Keratinocyte (primary cell): ENCODE measurements around the gene RAC2. TPM values are rescaled to one million over a fixed set of nuclear protein-coding genes. Genes with fewer than 3 reads are reported as not detected.

Experiments used
- DNase-seq: peaks from one replicate; pipeline ENCODE4 v3.0.0-alpha.2; 2011; ENCODE audit warnings: low read depth, missing footprints, low spot score
- FAIRE-seq: peaks from 2 replicates; lab custom pipeline; 2011; peaks lifted over from hg19 to GRCh38; lab: Jason Lieb, UNC
- H2AFZ ChIP-seq: 2 replicates; pipeline ENCODE4 v1.6.0; 2012; ENCODE audit warnings: low read length, control low read depth, inconsistent platforms; ENCODE audit not compliant: control insufficient read depth
- H3K27ac ChIP-seq: 2 replicates; pipeline ENCODE4 v1.5.1; 2011; ENCODE audit warnings: low read length; ENCODE audit not compliant: control insufficient read depth, insufficient read depth
- H3K27me3 ChIP-seq: 3 replicates; pipeline ENCODE4 v1.6.0; 2011; ENCODE audit warnings: low read length; ENCODE audit not compliant: control insufficient read depth, insufficient read depth; ENCODE audit errors: extremely low read depth
- H3K36me3 ChIP-seq, 2 experiments: 2 replicates in 1 of 2; 3 replicates in 1 of 2; pipeline ENCODE4 v1.5.1; 2011; ENCODE audit warnings: low read length in 2 of 2, mild to moderate bottlenecking in 1 of 2; ENCODE audit not compliant: control insufficient read depth in 2 of 2, insufficient read depth in 2 of 2; ENCODE audit errors: extremely low read depth in 1 of 2
- H3K4me1 ChIP-seq: 3 replicates; pipeline ENCODE4 v1.5.1; 2011; ENCODE audit warnings: low read length; ENCODE audit not compliant: control insufficient read depth, insufficient read depth; ENCODE audit errors: extremely low read depth
- H3K4me2 ChIP-seq: 3 replicates; pipeline ENCODE4 v1.6.0; 2011; ENCODE audit warnings: low read depth, low read length; ENCODE audit not compliant: control insufficient read depth, insufficient read depth; ENCODE audit errors: extremely low read depth
- H3K4me3 ChIP-seq, 3 experiments: fragments of 200-600 bp in 1 of 3; sonication (generic) in 1 of 3; 2 replicates in 2 of 3; 3 replicates in 1 of 3; pipeline ENCODE4 v1.5.1; 2011 to 2016; ENCODE audit warnings: low read length in 3 of 3, mild to moderate bottlenecking in 3 of 3, control low read depth in 2 of 3, inconsistent platforms in 1 of 3, low read depth in 1 of 3, mixed read lengths in 1 of 3, mixed run types in 1 of 3, moderate library complexity in 1 of 3; ENCODE audit not compliant: control insufficient read depth in 2 of 3, insufficient read depth in 2 of 3; ENCODE audit errors: extremely low read depth in 1 of 3
- H3K79me2 ChIP-seq: 2 replicates; pipeline ENCODE4 v1.6.0; 2012; ENCODE audit warnings: low read length; ENCODE audit not compliant: control insufficient read depth, insufficient read depth
- H3K9ac ChIP-seq: 3 replicates; pipeline ENCODE4 v1.6.0; 2011; ENCODE audit warnings: low read length; ENCODE audit not compliant: control insufficient read depth, insufficient read depth; ENCODE audit errors: extremely low read depth
- H3K9me1 ChIP-seq: 3 replicates; pipeline ENCODE4 v1.6.0; 2011; ENCODE audit warnings: low read length; ENCODE audit not compliant: control insufficient read depth, insufficient read depth; ENCODE audit errors: extremely low read depth
- H3K9me3 ChIP-seq: 2 replicates; pipeline ENCODE4 v1.5.1; 2012; ENCODE audit warnings: low read depth, low read length; ENCODE audit not compliant: control insufficient read depth
- H4K20me1 ChIP-seq: 3 replicates; pipeline ENCODE4 v1.6.0; 2011; ENCODE audit warnings: low read length; ENCODE audit not compliant: control insufficient read depth, insufficient read depth; ENCODE audit errors: extremely low read depth
- EZH2 ChIP-seq: IDR thresholded peaks from one replicate; pipeline ENCODE4 v1.6.1; 2012; ENCODE audit warnings: inconsistent platforms, mild to moderate bottlenecking, low read length, moderate library complexity
- dilution Hi-C: fragments of 300-500 bp; cut with MboI; formaldehyde crosslinking; loops from one replicate; pipeline ENCODE4 v1.7.0; 2020; ENCODE audit warnings: low sequenced_read_pairs; ENCODE audit not compliant: extremely low pct_ligation_motif_present
- polyA plus RNA-seq, 5 experiments: library from polyadenylated mRNA; depleted of rRNA in 3 of 5; stranded (reverse) in 3 of 5; stranded (forward) in 1 of 5; unstranded in 1 of 5; fragments of >200 nt; gene quantifications; 1 replicate in 1 of 5; 2 replicates in 3 of 5; 3 replicates in 1 of 5; pipeline versions ENCODE4 v1.2.1 to v1.2.3, GENCODE V29; 2011 to 2012; ENCODE audit warnings: missing spikeins in 2 of 5, low read depth in 1 of 5, low replicate concordance in 1 of 5
- TF ChIP-seq, protein P1 (sequence below), 3 experiments: IDR thresholded peaks in 1 of 3; conservative IDR thresholded peaks in 1 of 3; optimal IDR thresholded peaks in 1 of 3; 2 replicates in 2 of 3; 3 replicates in 1 of 3; pipeline versions ENCODE3 to v1.5.1; 2011; ENCODE audit warnings: low read length in 3 of 3, mild to moderate bottlenecking in 3 of 3, moderate library complexity in 2 of 3, control low read depth in 1 of 3, inconsistent platforms in 1 of 3; ENCODE audit not compliant: insufficient read depth in 2 of 3; ENCODE audit errors: extremely low read depth in 1 of 3

The RAC2 gene
- polyA plus RNA-seq, 1 donor (not counting 4 experiments of a cell fraction or from before 2014, with no cell fraction given), result 78.6 TPM

DNA sequence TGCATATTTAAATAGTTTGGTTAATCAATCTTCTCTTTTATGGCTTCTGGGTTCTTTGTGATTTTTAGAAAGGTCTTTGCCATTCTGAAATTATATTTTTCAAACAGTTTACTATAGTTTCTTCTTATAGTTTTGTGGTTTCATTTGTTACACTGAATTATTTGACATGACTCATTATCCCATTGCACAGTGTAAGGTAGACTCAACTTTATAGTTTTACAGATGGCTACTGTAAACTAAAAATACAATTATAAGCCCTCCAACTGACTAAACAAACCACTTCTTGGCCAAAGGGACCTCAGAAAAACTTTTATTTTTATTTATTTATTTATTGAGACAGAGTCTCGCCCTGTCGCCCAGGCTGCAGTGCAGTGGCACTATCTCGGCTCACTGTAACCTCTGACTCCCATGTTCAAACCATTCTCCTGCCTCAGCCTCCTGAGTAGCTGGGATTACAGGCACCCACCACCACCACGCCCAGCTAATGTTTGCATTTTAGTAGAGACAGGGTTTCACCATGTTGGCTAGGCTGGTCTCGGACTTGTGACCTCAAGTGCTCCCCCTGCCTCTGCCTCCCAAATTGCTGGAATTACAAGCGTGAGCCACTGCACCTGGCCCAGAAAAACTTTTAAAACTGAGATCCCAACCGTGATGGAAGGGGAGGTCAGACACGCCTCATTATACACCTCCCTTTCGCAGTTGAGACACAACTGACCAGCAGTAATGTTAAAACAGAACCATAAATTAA is 14.1 kb upstream of the RAC2 start:
- H3K9me3 ChIP-seq, result no peaks in the 10 kb centered on the region
- H4K20me1 ChIP-seq, result no peaks in the 10 kb centered on the region
- H3K27me3 ChIP-seq, result peaks cover 5% of the 10 kb centered on the region
- H3K4me1 ChIP-seq, result peaks cover 52% of the 10 kb centered on the region
- no peak overlapping the region for H2AFZ ChIP-seq
- DNase-seq (no peak), FAIRE-seq (no peak)
- H3K9ac ChIP-seq, result no peak overlapping the region
- H3K9me1 ChIP-seq, result no peaks in the 10 kb centered on the region
- TF ChIP-seq, protein P1, sequence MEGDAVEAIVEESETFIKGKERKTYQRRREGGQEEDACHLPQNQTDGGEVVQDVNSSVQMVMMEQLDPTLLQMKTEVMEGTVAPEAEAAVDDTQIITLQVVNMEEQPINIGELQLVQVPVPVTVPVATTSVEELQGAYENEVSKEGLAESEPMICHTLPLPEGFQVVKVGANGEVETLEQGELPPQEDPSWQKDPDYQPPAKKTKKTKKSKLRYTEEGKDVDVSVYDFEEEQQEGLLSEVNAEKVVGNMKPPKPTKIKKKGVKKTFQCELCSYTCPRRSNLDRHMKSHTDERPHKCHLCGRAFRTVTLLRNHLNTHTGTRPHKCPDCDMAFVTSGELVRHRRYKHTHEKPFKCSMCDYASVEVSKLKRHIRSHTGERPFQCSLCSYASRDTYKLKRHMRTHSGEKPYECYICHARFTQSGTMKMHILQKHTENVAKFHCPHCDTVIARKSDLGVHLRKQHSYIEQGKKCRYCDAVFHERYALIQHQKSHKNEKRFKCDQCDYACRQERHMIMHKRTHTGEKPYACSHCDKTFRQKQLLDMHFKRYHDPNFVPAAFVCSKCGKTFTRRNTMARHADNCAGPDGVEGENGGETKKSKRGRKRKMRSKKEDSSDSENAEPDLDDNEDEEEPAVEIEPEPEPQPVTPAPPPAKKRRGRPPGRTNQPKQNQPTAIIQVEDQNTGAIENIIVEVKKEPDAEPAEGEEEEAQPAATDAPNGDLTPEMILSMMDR (optimal IDR thresholded peaks at IDR 0.05 in 1 of 3, IDR thresholded peaks at IDR 0.05 in 1 of 3, conservative IDR thresholded peaks at IDR 0.05 in 1 of 3; ENCODE audit: extremely low read depth in 1 of 3, insufficient read depth in 2 of 3, low read length in 3 of 3), result no peak
- H3K36me3 ChIP-seq, result no peaks in the 10 kb centered on the region
- no peak overlapping the region for H3K27ac ChIP-seq
- no peaks in the 10 kb centered on the region for H3K79me2 ChIP-seq
- dilution Hi-C loops, result no loop called here
- no peak overlapping the region for H3K4me3 ChIP-seq
- no peak overlapping the region for H3K4me2 ChIP-seq

DNA sequence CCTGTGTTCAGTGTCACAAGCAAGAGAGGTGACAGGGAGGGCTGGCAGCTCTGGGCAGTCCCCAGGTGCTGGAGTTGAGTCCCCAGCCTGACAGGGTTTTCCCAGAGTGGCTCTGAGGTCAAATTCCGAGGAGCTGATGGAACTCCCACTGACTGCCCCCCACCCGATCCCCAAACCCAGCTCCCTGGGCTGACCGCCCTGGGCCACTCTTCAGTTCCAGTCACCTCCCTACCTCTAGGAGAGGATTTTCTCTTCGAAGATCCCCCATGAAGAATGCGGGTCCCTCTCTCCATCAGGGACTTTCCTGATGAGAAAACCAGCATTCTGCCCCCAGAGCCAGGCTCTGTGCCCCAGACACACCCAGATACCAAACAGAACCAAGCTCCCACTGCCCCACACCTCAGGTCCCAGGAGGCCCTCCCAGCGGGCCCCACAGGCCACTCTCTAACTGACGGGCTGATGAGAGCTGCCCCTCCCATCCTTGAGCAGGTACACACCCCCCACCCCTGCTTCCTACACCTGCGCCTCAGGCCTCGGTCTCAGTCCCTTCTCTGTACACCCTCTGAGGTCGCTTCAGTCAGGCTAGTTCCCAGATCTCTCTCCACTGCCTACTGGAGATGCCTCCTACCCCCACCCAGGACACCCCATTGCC is 12.1 kb upstream of the RAC2 start:
- Histone ChIP-seq H2AFZ (no peak overlapping the region), H3K9ac (no peak overlapping the region), H4K20me1 (no peaks in the 10 kb centered on the region), H3K4me2 (no peak overlapping the region), H3K79me2 (no peaks in the 10 kb centered on the region), H3K36me3 (no peaks in the 10 kb centered on the region), H3K9me3 (no peaks in the 10 kb centered on the region), H3K9me1 (no peaks in the 10 kb centered on the region), H3K27ac (peak overlapping the region; percentile 5), H3K27me3 (no peaks in the 10 kb centered on the region), H3K4me1 (peaks cover 55% of the 10 kb centered on the region), H3K4me3 (no peak overlapping the region)
- TF ChIP-seq, protein P1 (optimal IDR thresholded peaks at IDR 0.05 in 1 of 3, IDR thresholded peaks at IDR 0.05 in 1 of 3, conservative IDR thresholded peaks at IDR 0.05 in 1 of 3; ENCODE audit: extremely low read depth in 1 of 3, insufficient read depth in 2 of 3, low read length in 3 of 3), result no peak
- TF ChIP-seq EZH2, result no peak
- dilution Hi-C loops, result no loop called here
- FAIRE-seq, result no peak
- no peak for DNase-seq
